Subcutaneous adipose tissue (tissue), 4 donors: Measurements from ENCODE around the gene IL19. TPM values are rescaled to one million over a fixed set of nuclear protein-coding genes. Genes with fewer than 3 reads are reported as not detected.

ENCODE experiments used
- CTCF ChIP-seq: fragments of 450-650 bp; IDR thresholded peaks from one replicate; pipeline ENCODE4 v1.5.1; 2016; ENCODE audit warnings: low read depth, mild to moderate bottlenecking, control low read depth, antibody characterized with exemption, moderate library complexity
- total RNA-seq, 4 donors: library from RNA; depleted of rRNA; stranded (reverse); fragments of >200 nt; gene quantifications; one replicate each; pipeline ENCODE4 v1.1.0, GENCODE V29; 2016

The IL19 gene
- total RNA-seq, 4 donors from 2014 or later = not detected

- no peak for TF ChIP-seq CTCF
Measured at GRCh38 chr1:206792939-206793607, 22.5 kb downstream of the IL19 start.

- TF ChIP-seq CTCF = no peak
Measured at GRCh38 chr1:206793620-206794019, 23.0 kb downstream of the IL19 start.

DNA sequence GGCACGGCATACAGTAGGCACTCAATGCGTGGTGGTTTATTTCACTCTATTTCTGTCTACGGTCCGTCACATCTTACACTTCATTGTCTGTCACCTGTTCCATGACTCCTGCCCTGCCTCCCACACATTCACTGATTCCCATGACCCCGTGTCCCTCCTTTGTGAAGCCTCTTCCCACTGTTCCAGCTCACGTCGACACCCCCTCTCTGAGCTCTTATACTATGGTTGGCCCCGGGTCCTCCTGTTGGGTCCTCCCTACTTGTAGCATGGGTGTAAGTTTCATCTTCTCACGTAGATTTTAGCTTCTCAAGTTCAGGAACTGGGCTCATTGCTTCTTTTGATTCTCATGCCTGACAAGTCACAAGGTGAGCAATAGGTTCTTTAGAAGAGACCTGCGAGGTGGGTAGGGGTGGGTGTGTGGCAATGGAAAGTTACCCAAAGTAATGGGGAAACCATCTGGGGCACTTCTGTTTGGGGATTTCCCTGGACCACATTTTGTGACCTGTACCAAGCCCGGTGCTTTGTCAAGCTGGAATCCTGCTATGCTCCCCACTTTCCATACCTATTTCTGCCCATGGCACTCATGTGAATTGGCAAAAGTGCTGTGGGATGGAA is 23.8 kb downstream of the IL19 start:
- TF ChIP-seq CTCF = no peak

DNA sequence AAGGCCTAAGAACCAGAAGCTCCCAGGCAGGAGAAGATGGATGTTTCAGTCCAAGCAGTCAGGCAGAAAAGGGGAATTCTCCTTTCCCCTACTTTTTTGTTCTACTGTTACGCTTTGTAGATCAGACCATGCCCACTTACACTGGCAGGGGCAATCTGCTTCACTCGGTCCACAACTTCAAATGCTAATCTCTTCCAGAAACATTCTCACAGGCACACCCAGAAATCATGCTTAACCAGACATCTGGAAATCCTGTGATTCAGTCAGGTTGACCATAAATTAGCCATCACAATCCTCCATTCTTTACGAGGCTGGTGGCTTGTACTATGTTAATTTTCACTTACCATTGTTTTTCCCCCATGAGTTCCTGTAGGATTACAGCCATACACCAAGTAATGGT is 25.5 kb downstream of the IL19 start:
- TF ChIP-seq CTCF = no peak

- TF ChIP-seq CTCF = no peak
Measured at GRCh38 chr1:206796981-206797402, 26.4 kb downstream of the IL19 start.

GRCh38 chr1:206797534-206798383 is 27.2 kb downstream of the IL19 start:
- no peak for TF ChIP-seq CTCF

GRCh38 chr1:206798384-206798996 is 27.9 kb downstream of the IL19 start:
- no peak for TF ChIP-seq CTCF
